Lung (tissue), 12 donors: ENCODE measurements around the gene TSPOAP1. TPM values are rescaled to one million over a fixed set of nuclear protein-coding genes. Genes with fewer than 3 reads are reported as not detected.

Experiments
- ATAC-seq: fragments of 200-7000 bp; cut with Tn5 transposase; one replicate; pipeline ENCODE4 v1.9.1; 2020; ENCODE audit warnings: moderate number of reproducible peaks; ENCODE audit not compliant: insufficient read depth, low FRiP score
- DNase-seq, 3 donors: peaks; one replicate each; pipeline ENCODE4 v3.0.0-alpha.2; 2013 to 2017
- H3K27ac ChIP-seq, 2 donors: one replicate each; pipeline ENCODE4 v1.5.1; 2013; ENCODE audit warnings: mild to moderate bottlenecking in 2 of 2, moderate library complexity in 2 of 2, control low read depth in 1 of 2, inconsistent platforms in 1 of 2, low read depth in 1 of 2, low read length in 1 of 2
- H3K27me3 ChIP-seq, 3 donors: one replicate each; pipeline ENCODE4 v1.5.1; 2013; ENCODE audit warnings: low read length in 2 of 3; ENCODE audit not compliant: control insufficient read depth in 3 of 3, insufficient read depth in 3 of 3
- H3K36me3 ChIP-seq, 4 donors: one replicate each; pipeline ENCODE4 v1.5.1; 2013; ENCODE audit warnings: low read length in 4 of 4, mild to moderate bottlenecking in 1 of 4, moderate library complexity in 1 of 4; ENCODE audit not compliant: control insufficient read depth in 4 of 4, insufficient read depth in 4 of 4
- H3K4me1 ChIP-seq, 5 donors: one replicate each; pipeline ENCODE4 v1.5.1; 2013; ENCODE audit warnings: low read length in 5 of 5, mild to moderate bottlenecking in 2 of 5, moderate library complexity in 1 of 5; ENCODE audit not compliant: control insufficient read depth in 5 of 5, insufficient read depth in 5 of 5
- H3K4me3 ChIP-seq: one replicate; pipeline ENCODE4 v1.5.1; 2013; ENCODE audit warnings: mild to moderate bottlenecking, control low read depth, moderate library complexity
- H3K9ac ChIP-seq, 2 donors: one replicate each; pipeline ENCODE4 v1.5.1; 2013; ENCODE audit warnings: low read length in 2 of 2, control low read depth in 1 of 2; ENCODE audit not compliant: insufficient read depth in 1 of 2
- H3K9me3 ChIP-seq, 4 donors: one replicate each; pipeline ENCODE4 v1.5.1; 2013; ENCODE audit warnings: low read length in 3 of 4, mild to moderate bottlenecking in 1 of 4, moderate library complexity in 1 of 4; ENCODE audit not compliant: control insufficient read depth in 4 of 4, insufficient read depth in 3 of 4
- WGBS, 2 donors: extraction: QIAGEN DNeasy Blood & Tissue Kit; methylation state at CpG; one replicate each; pipeline ENCODE4 v1.1.7; 2013; 5-methylcytosine and 5-hydroxymethylcytosine counted together
- polyA plus RNA-seq, 2 donors: library from polyadenylated mRNA; stranded (reverse); fragments of 200-250 nt; gene quantifications; one replicate each; pipeline ENCODE4 v1.2.1, GENCODE V29; 2013
- total RNA-seq, 2 donors: library from RNA; depleted of rRNA in 1 of 2; stranded (reverse); fragments of >200 nt in 1 of 2; gene quantifications; one replicate each; pipeline ENCODE4 v1.2.1, GENCODE V29; 2014 to 2021
- TF ChIP-seq, protein P1 (sequence below): IDR thresholded peaks from 2 replicates; pipeline ENCODE4 v1.5.1; 2012; ENCODE audit warnings: mild to moderate bottlenecking; ENCODE audit errors: control extremely low read depth, extremely low read depth
- donor health status: control.
- donor health status: control.
- donor health status: Bipolar disorder and iron deficiency.
- donor health status: healthy.
- donor health status: DM: yes; HTN: yes; CAD: no.

Gene TSPOAP1
- total and polyA plus RNA-seq, 4 donors = 7.0 to 23.5 (median 18.2) TPM

DNA sequence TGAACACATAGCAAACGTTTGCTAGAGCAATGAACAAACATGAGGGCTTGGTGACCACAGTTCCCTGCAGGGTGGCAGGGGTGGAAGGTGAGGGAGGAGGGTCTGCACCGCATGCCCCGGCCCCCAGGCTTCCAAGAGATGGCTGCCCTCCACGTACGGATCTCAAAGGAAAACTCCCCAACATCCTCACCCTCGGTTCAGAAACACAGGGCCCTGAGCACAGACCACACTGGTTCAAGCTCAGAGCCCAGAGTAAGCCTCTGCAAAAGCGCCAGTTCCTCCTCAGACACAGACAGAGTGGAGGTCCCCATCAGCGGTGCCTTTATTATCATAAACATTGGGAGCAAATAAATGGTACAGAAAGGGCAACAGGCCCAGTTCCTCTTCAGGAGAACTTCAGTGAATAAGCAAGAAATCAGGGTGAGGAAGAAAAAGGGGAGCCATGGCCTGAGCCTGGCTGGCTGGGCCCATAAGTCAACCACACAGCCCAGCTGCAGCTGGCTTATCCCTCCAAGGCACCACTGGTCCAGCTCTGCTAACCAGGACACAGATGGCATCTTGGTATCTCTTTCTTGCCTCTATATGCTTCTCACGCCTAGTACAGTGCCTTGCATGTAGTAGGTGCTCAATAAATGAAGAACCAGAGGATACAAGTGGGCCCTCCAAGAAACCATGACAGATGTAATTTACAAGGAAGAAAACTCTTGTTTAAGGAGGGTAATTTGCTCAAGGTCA is 58.9 kb downstream of the TSPOAP1 start:
- Histone ChIP-seq H3K9me3 (no peaks in the 10 kb centered on the region), H3K27ac (no peak overlapping the region), H3K4me1 (no peaks in the 10 kb centered on the region), H3K9ac (no peak overlapping the region), H3K4me3 (no peak overlapping the region), H3K27me3 (no peaks in the 10 kb centered on the region), H3K36me3 (no peaks in the 10 kb centered on the region)
- ATAC-seq (no peak), DNase-seq (no peak)
- 62 to 75% methylated on average over 9 of the region's 9 CpGs for WGBS, 2 donors
- TF ChIP-seq, protein P1, sequence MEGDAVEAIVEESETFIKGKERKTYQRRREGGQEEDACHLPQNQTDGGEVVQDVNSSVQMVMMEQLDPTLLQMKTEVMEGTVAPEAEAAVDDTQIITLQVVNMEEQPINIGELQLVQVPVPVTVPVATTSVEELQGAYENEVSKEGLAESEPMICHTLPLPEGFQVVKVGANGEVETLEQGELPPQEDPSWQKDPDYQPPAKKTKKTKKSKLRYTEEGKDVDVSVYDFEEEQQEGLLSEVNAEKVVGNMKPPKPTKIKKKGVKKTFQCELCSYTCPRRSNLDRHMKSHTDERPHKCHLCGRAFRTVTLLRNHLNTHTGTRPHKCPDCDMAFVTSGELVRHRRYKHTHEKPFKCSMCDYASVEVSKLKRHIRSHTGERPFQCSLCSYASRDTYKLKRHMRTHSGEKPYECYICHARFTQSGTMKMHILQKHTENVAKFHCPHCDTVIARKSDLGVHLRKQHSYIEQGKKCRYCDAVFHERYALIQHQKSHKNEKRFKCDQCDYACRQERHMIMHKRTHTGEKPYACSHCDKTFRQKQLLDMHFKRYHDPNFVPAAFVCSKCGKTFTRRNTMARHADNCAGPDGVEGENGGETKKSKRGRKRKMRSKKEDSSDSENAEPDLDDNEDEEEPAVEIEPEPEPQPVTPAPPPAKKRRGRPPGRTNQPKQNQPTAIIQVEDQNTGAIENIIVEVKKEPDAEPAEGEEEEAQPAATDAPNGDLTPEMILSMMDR = no peak

DNA sequence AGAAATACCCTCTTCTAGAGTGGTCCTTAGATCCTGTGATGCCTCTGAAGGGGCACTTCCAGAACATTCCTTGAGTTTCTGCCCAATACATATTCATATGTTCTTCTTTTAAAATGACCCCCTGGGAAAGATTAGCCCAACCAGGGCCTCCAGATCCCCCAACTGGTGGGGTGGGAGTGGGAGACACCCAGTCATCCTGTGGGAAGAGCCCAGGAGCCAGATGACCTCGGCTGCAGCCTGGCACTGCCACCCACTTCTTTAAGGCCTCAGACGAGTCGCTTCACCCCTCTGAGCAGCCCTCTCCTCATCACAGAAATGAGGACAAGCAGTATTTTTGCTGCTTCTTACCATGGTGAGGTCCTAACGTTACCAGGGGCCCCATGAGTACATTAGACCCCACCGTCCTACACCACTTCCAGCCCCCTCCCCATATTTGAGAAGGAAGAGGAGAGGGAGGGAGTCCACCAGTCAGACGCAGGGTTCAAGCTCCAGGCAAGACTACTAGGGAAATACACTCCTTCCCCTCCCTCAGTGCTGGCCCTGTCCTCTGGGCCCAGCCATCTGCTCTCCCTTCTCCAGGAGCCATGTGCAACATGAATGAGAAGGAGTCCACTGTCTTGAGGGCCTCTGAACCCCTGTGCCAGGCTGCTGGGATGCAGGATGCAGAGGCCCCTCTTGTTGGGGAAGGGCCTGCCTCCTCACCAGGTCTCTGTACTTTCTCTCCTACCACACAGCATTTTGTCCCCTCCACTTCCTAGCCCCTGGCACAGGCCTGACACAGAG is 59.6 kb downstream of the TSPOAP1 start:
- 51 to 71% methylated on average over 6 of the region's 6 CpGs for WGBS, 2 donors
- H3K4me1 ChIP-seq = no peaks in the 10 kb centered on the region
- no peaks in the 10 kb centered on the region for H3K36me3 ChIP-seq
- no peak overlapping the region for H3K9ac ChIP-seq
- DNase-seq = no peak
- H3K4me3 ChIP-seq = no peak overlapping the region
- ATAC-seq = no peak
- no peak overlapping the region for H3K27ac ChIP-seq
- TF ChIP-seq, protein P1 = no peak
- no peaks in the 10 kb centered on the region for H3K9me3 ChIP-seq
- H3K27me3 ChIP-seq = no peaks in the 10 kb centered on the region

DNA sequence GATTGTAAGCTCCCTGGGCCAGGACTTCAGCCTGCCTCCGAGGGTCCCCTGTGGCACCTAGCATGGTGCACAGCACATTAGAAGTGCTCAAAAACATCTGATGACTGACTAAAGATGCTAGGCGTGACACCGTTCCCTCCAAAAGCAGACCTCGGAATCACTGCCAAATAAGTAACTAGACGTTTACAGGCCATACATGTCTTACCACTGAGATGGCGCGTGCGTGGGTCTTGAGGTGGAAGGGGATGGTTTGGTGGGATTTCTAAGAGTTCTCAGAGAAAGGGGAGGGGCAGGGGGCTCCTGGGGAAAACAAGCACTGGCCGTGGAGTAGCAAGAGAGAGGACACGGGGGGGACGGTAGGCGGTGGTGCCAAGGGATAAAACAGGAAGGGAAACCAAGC is 60.3 kb downstream of the TSPOAP1 start:
- Histone ChIP-seq H3K4me3 (no peak overlapping the region), H3K27me3 (no peaks in the 10 kb centered on the region), H3K4me1 (no peaks in the 10 kb centered on the region), H3K36me3 (no peaks in the 10 kb centered on the region), H3K27ac (no peak overlapping the region), H3K9me3 (no peaks in the 10 kb centered on the region), H3K9ac (no peak overlapping the region)
- WGBS, 2 donors = 45 to 74% methylated on average over 12 of the region's 12 CpGs
- DNase-seq (no peak), ATAC-seq (no peak)
- TF ChIP-seq, protein P1 = no peak
